Activated naive CD4-positive, alpha-beta T cell treated with anti-CD3 and anti-CD28 coated beads, Interleukin-2, amount 50 U/mL, for 24 hours (primary cell): ENCODE measurements around the gene CRP.
"Not testable (repeated sequence)": the region's sequence is repeated elsewhere in the genome, so short reads cannot be mapped to it uniquely, and the experiment has no call there.

Experiments
- H3K27ac Mint-ChIP-seq: one replicate; pipeline ENCODE4 v1.8.0; 2021; ENCODE audit warnings: mild to moderate bottlenecking, mixed read lengths
- H3K27me3 Mint-ChIP-seq: one replicate; pipeline ENCODE4 v1.8.0; 2021; ENCODE audit warnings: mixed read lengths
- H3K36me3 Mint-ChIP-seq: one replicate; pipeline ENCODE4 v1.8.0; 2021; ENCODE audit warnings: mixed read lengths
- H3K4me1 Mint-ChIP-seq: one replicate; pipeline ENCODE4 v1.8.0; 2021; ENCODE audit warnings: mixed read lengths
- H3K4me3 Mint-ChIP-seq: one replicate; pipeline ENCODE4 v1.8.0; 2021; ENCODE audit warnings: mild to moderate bottlenecking, mixed read lengths
- H3K9me3 Mint-ChIP-seq: one replicate; pipeline ENCODE4 v1.8.0; 2021; ENCODE audit warnings: mixed read lengths

Gene CRP, protein sequence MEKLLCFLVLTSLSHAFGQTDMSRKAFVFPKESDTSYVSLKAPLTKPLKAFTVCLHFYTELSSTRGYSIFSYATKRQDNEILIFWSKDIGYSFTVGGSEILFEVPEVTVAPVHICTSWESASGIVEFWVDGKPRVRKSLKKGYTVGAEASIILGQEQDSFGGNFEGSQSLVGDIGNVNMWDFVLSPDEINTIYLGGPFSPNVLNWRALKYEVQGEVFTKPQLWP

DNA sequence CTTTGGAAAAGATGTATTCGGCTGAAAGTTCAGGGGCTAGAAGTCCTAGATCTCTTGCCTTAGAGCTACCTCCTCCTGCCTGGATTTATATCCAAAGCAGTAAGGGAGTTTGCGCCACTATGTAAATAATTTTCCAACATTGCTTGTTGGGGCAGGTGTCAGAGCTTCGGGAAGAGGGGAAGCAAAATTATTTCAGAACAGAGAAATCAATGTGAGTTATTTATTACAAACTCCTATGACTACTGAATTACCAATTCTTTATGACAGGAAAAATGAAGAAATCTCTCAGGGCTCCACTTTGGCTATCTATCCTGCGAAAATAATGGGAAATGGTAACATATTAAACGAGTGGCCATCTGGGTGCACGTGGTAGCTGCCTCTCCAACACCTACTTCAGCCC, at the start of gene CRP:
Gene CRP, minus strand, starts transcription at position 61 of the 400 bp plus-strand sequence. CDS start 104 bp downstream, outside the sequence.
- Mint-ChIP-seq H3K4me1 (no peaks in the 10 kb centered on the region), H3K9me3 (peaks cover 10% of the 10 kb centered on the region), H3K27ac (no peak within 1 kb of the TSS), H3K27me3 (peaks cover 28% of the 10 kb centered on the region), H3K36me3 (peaks cover 6% of the 10 kb centered on the region), H3K4me3 (no peak within 1 kb of the TSS)

DNA sequence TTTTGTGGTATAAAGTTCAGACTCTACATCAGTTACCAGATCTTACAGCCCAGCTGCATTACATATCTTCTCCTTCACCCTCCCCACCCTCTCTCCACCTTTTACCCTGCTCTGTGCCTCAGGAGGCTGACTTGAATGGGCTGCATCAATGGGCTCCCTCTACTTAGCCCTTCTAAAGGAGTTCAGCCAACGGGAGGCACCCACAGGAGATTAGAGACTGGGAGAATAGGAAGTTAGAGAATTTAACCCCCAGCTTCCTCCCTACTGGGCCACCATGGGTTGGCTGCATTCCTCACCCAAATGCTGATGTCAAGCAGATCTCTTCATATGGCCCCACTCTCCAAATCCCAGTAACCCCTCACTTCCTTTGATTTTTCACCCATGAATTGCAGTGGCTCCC, 49.3 kb upstream of the CRP start:
- H3K9me3 Mint-ChIP-seq: no peaks in the 10 kb centered on the region
- H3K27ac Mint-ChIP-seq: no peak overlapping the region
- H3K4me1 Mint-ChIP-seq: no peaks in the 10 kb centered on the region
- H3K4me3 Mint-ChIP-seq: no peak overlapping the region
- H3K27me3 Mint-ChIP-seq: peaks cover 8% of the 10 kb centered on the region
- no peaks in the 10 kb centered on the region for H3K36me3 Mint-ChIP-seq

DNA sequence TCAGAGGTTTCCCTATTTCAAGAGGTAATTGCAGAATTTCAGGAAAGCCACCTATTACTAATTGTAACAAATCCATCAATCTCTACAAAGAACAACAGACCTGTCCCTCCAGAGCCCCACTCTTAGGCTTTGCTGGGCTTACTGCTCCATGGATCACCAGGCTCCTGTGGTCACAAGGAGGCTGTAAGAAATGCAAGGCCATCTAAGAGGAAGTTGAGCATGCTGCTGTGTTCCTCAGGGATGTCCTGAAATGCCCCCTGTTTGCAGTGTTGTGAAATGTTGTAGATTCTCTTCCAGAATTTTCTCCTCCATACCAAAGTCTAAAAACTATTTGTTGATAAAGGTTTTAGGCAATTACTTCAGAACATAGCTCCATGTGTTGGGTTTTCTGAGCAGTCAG, 42.0 kb upstream of the CRP start:
- Mint-ChIP-seq H3K4me1 (no peaks in the 10 kb centered on the region), H3K36me3 (no peaks in the 10 kb centered on the region), H3K27ac (no peak overlapping the region), H3K27me3 (peaks cover 1% of the 10 kb centered on the region), H3K4me3 (no peak overlapping the region), H3K9me3 (no peaks in the 10 kb centered on the region)

DNA sequence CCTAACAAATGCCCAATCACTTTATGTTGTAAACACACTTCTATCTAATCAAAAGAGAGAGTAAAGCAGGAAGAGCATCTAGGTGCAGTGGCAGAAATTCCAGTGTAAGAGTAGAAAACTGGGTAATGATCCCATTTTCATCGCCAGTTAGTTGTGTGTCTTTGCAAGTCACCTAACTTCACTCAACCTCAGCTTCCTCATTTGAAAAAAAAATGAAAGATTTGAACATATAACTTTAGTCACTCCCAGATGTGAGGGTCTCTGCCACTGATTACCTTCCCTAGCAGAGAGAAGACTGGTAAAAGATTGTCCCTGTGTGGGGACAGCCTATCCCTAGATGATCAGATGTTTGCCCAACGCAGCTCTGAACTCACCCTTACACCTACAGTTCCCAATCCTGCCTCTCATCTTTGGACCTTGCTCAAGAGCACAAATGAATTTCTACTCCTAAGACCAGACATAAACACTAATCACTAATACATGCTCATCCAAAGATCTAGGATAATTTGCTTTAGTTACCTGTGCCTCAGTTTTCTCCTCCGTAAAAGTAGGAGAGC, 41.1 kb upstream of the CRP start:
- H3K36me3 Mint-ChIP-seq: no peaks in the 10 kb centered on the region
- H3K4me1 Mint-ChIP-seq: no peaks in the 10 kb centered on the region
- no peaks in the 10 kb centered on the region for H3K9me3 Mint-ChIP-seq
- H3K27me3 Mint-ChIP-seq: peaks cover 1% of the 10 kb centered on the region
- no peak overlapping the region for H3K4me3 Mint-ChIP-seq
- H3K27ac Mint-ChIP-seq: no peak overlapping the region

DNA sequence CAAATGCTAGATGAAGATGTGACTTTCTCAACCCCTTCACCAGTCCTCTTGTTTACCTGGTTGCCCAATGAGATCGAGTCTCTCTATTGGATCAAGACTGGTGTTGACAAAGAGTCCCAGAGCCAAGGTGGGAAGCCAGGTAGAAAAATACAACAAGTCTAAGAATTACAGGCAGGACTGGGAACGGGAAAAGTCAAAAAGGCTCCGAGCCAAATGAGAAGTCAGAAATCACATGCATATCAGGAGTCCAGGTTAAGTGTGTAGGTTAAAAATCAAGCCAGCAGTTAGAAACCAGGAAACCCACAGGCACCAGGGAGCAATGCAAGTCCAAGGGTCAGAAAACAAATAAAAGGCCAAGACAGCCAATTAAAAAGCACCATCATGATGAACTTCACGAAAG, 39.0 kb upstream of the CRP start:
- no peaks in the 10 kb centered on the region for H3K36me3 Mint-ChIP-seq
- no peaks in the 10 kb centered on the region for H3K4me1 Mint-ChIP-seq
- H3K27ac Mint-ChIP-seq: no peak overlapping the region
- peaks cover 3% of the 10 kb centered on the region for H3K27me3 Mint-ChIP-seq
- no peaks in the 10 kb centered on the region for H3K9me3 Mint-ChIP-seq
- H3K4me3 Mint-ChIP-seq: no peak overlapping the region

DNA sequence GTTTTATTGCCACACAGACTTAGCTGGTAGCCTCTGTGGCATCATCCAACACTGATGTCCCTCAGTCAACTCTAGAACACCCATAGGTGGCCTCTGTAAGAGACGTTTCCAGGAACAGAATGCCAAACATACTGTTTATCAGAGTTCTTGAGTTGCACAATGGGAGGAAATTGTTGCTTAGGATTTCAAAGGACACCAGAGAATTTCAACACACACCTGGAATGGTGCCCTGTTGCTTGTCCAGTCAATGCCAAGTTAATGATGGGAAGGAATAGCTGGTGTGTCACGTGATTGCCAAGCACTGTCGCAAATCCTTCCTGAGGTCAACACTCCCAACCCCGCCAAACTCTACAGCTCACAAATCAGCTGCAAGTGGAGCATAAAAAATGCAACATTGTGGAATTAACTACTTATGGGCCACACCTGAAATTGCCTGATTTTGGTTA, 37.8 kb upstream of the CRP start:
- Mint-ChIP-seq H3K4me3 (no peak overlapping the region), H3K27ac (no peak overlapping the region), H3K9me3 (no peaks in the 10 kb centered on the region), H3K36me3 (no peaks in the 10 kb centered on the region), H3K27me3 (peaks cover 3% of the 10 kb centered on the region), H3K4me1 (no peaks in the 10 kb centered on the region)

DNA sequence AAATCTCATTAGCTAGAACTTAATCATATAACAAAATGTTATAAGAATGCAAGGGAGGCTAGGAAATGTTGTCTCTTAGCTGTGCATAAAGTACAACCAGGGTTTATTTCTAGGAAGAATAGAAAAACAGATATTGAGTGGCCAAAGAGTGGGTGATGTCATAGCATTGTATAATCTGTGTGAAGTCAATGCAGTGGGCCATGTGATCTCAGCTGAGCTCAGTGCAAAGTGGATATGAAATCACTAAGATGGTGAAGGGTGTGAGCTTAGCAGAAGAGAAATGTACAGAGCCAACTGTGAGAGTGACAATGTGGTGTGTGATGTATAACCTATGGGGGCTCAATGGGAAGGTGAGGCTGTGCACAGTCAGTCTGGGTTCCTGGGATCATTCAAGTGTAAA, 36.6 kb upstream of the CRP start:
- H3K36me3 Mint-ChIP-seq: no peaks in the 10 kb centered on the region
- H3K27me3 Mint-ChIP-seq: peaks cover 3% of the 10 kb centered on the region
- H3K4me3 Mint-ChIP-seq: no peak overlapping the region
- H3K27ac Mint-ChIP-seq: no peak overlapping the region
- no peaks in the 10 kb centered on the region for H3K9me3 Mint-ChIP-seq
- no peaks in the 10 kb centered on the region for H3K4me1 Mint-ChIP-seq

DNA sequence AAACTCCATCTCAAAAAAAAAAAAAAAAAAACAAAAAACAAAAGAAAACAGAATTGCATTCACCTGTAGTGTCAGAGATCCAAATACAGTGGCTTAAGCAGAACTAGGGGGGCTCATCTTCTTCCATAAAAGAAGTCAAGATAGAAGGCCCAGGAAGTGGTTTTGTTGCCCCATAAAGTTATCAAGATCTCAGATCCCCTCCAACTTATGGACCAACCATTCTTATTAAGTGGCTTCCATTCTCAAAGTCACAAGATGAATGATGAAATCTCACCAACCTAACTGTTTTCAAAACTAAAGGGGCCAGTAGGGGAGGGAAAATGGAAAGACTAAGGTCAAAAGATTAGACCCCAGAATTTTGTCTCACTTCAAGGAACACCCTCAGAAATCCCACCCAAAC, 36.2 kb upstream of the CRP start:
- Mint-ChIP-seq H3K27ac (no peak overlapping the region), H3K27me3 (peaks cover 3% of the 10 kb centered on the region), H3K4me3 (no peak overlapping the region), H3K4me1 (no peaks in the 10 kb centered on the region), H3K36me3 (no peaks in the 10 kb centered on the region), H3K9me3 (no peaks in the 10 kb centered on the region)

DNA sequence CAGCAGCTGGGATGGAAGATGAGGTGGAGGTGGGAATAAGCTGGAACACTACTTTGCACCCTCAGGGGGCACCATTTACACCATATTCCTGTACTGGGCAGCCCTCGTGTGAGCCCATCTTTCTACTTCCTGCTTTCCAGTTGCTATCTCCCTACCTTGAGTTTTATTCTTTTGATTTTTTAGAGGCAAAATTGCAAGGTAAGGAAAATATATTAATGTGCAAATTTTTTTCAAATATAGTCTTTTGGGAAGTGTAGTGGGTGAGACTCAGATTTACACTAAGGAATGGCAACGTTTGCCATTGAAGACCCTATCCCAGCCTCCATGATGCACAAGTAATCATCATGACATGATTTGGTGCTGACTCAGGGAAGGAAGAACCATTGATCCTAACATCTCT, 35.2 kb upstream of the CRP start:
- H3K4me3 Mint-ChIP-seq: no peak overlapping the region
- H3K27me3 Mint-ChIP-seq: peaks cover 3% of the 10 kb centered on the region
- H3K27ac Mint-ChIP-seq: no peak overlapping the region
- H3K36me3 Mint-ChIP-seq: no peaks in the 10 kb centered on the region
- H3K4me1 Mint-ChIP-seq: no peaks in the 10 kb centered on the region
- no peaks in the 10 kb centered on the region for H3K9me3 Mint-ChIP-seq

DNA sequence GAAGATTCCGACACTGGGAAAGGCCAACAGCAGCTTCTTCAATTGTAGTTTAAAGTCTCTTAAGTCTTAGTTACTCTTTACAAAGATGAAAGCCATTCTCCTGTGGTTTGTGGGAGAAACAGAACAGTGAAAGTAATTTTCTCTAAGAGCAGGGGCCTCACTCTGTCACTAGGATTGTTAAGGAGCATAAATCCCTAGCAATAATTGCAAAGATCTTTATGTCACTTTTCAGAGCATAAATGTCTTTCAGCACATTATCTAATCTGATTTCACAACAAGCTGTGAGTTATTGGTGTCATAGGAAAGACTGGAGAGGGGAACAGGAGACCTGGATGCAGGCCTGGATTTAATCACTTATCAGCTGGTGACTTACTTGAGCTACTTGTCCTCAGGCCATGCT, 34.0 kb upstream of the CRP start:
- H3K4me3 Mint-ChIP-seq: no peak overlapping the region
- H3K36me3 Mint-ChIP-seq: no peaks in the 10 kb centered on the region
- H3K9me3 Mint-ChIP-seq: no peaks in the 10 kb centered on the region
- H3K4me1 Mint-ChIP-seq: no peaks in the 10 kb centered on the region
- H3K27me3 Mint-ChIP-seq: peaks cover 2% of the 10 kb centered on the region
- H3K27ac Mint-ChIP-seq: no peak overlapping the region

DNA sequence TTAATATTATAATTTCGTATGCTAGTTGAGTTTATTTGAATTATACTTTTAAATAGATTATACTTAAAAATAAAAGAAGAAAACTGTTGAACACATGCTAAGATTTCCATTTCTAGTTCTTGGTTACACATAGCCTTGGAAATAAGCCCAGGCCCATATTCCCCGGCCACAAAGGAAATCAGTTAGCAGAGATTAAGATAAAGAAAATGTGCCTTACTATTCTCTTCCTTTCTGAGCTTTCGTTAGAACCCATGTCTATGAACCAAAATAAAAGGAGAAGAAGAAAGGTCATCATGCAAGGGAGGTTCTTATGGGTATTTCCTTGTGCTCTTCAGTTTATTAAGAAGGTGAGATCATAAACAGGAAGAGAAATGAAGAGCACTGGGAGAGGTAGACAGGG, 32.3 kb upstream of the CRP start:
- peaks cover 3% of the 10 kb centered on the region for H3K36me3 Mint-ChIP-seq
- no peak overlapping the region for H3K27ac Mint-ChIP-seq
- no peaks in the 10 kb centered on the region for H3K4me1 Mint-ChIP-seq
- no peak overlapping the region for H3K4me3 Mint-ChIP-seq
- H3K27me3 Mint-ChIP-seq: peaks cover 8% of the 10 kb centered on the region
- no peaks in the 10 kb centered on the region for H3K9me3 Mint-ChIP-seq

DNA sequence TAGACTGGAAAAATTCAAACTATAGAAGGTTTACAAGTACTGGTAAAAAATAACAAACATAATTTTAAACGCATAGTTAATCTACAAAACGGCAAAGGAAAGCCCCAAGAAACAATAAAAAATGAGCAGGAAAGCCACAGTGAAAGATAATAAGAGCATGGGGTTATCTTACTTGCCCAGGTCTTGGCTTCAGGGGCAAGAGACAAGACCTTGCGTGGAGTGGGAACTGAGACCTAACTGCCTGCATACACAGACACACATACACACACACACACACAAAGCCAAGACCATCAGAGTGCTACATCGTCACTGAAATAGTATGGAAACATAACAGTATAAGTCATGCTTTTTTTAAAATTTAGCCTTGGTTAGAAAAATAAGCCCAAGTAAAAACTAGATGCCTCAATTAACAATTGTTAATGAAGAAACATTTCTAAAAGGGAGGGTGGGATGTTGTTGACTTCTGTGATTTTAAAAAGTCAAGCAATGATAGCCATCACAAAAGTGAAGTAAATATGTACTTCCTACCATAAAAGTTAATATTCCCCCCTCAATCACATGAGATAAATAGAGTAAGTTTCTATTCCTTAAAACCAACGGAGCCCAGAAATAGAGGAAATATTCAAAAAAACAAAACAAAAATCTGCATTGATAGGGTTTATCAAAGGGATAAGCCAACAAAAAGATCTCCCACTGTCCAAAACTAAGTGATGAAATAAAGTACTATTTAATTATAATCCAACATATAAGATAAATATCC, 29.4 kb upstream of the CRP start:
- H3K9me3 Mint-ChIP-seq: no peaks in the 10 kb centered on the region
- peaks cover 3% of the 10 kb centered on the region for H3K36me3 Mint-ChIP-seq
- H3K27ac Mint-ChIP-seq: no peak overlapping the region
- H3K4me3 Mint-ChIP-seq: no peak overlapping the region
- H3K4me1 Mint-ChIP-seq: no peaks in the 10 kb centered on the region
- peaks cover 9% of the 10 kb centered on the region for H3K27me3 Mint-ChIP-seq

DNA sequence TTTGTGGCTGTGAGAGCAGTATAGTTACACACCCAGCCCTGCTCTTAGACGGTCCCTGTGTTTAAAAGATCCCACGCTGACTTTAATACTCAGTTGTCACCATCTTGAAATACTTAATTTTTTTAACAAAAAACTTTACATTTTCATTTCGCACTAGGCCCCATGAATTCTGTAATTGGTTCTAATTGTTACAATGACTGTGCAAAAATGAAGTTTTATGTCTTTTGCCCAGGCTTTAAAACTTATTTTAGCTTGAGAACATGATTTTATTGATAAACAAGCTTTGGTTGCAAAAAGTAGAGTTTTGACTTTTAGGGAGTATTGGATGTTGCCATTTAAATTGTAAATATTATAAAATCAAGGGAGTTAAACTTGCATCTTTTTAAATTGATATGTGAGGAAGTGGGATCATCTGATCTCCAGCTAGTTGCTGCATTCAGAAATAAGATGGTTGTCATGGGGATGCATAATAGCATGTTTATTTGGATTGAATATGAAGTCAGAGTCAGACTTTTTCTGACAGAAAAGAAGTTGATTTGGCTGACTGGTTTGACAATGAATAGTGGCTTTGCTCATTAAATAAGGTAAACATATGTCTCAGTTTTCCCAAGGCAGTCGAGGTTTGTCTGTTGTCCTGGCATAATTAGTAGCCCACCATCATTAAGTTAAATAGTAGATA, 23.0 kb upstream of the CRP start:
- H3K27ac Mint-ChIP-seq: no peak overlapping the region
- H3K9me3 Mint-ChIP-seq: no peaks in the 10 kb centered on the region
- no peak overlapping the region for H3K4me3 Mint-ChIP-seq
- H3K4me1 Mint-ChIP-seq: no peaks in the 10 kb centered on the region
- H3K36me3 Mint-ChIP-seq: peaks cover 3% of the 10 kb centered on the region
- H3K27me3 Mint-ChIP-seq: peaks cover 14% of the 10 kb centered on the region

DNA sequence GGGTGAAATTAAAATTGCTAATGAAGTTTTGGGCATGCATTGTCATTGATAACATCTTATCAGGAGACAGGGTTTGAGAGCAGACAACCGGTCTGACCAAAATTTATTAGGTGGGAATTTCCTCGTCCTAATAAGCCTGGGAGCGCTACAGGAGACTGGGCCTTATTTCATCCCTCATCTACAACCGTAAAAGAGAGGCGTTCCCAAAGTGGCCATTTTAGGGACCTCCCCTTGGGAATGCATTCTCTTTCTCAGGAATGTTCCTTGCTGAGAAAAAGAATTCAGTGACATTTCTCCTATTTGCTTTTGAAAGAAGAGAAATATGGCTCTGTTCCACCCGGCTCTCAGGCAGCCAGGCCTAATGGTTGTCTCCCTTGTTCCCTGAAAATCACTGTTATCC, 8.8 kb upstream of the CRP start:
- Mint-ChIP-seq H3K9me3 (peaks cover 22% of the 10 kb centered on the region), H3K27me3 (peaks cover 23% of the 10 kb centered on the region)
- H3K4me1 Mint-ChIP-seq, H3K36me3 Mint-ChIP-seq, H3K4me3 Mint-ChIP-seq, H3K27ac Mint-ChIP-seq: not testable (repeated sequence)

DNA sequence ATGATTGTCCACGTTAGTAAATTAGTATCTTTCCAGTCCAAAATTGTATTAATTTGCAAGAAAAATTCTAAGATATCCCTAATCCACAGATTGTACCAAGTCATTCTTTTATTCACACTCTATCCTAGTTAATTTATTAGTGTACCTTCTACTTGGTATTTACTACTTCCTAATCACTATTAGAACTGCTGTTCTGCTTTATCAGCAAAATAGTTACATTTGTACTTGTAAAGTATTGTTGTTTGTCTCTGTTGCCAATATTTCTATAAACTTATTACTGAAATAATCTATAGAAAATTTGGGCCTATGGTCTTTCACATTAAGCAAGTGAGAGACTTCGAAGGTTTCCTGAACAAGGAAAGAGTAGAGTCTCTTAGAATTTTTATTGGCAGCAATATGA, 5.6 kb upstream of the CRP start:
- H3K27ac Mint-ChIP-seq: no peak overlapping the region
- peaks cover 28% of the 10 kb centered on the region for H3K9me3 Mint-ChIP-seq
- peaks cover 7% of the 10 kb centered on the region for H3K36me3 Mint-ChIP-seq
- no peak overlapping the region for H3K4me3 Mint-ChIP-seq
- H3K4me1 Mint-ChIP-seq: no peaks in the 10 kb centered on the region
- H3K27me3 Mint-ChIP-seq: peaks cover 22% of the 10 kb centered on the region

DNA sequence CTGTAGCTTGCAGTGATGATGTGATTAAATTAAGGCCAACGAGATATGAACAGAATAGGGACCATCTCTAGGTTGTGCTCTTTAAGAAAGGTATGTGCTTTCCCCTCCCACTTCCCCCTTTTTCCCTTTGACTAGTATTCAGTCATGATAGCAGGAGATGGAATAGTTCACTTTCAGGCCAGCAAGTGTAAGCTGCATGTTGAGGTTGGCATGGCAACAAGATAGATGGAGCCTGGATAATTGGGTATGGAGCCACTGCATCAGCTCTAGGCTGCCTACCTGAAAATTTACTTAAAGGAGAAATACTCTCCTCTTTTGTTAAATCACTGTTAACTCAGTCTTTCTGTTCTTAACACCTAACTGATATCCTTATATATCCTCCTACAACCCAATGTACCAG, 1.5 kb upstream of the CRP start:
- peaks cover 28% of the 10 kb centered on the region for H3K27me3 Mint-ChIP-seq
- H3K4me1 Mint-ChIP-seq: no peaks in the 10 kb centered on the region
- no peak overlapping the region for H3K27ac Mint-ChIP-seq
- peaks cover 16% of the 10 kb centered on the region for H3K9me3 Mint-ChIP-seq
- peaks cover 7% of the 10 kb centered on the region for H3K36me3 Mint-ChIP-seq
- H3K4me3 Mint-ChIP-seq: no peak overlapping the region
